ENCODE measurements around the gene GNAQ. TPM values are rescaled to one million over a fixed set of nuclear protein-coding genes. Genes with fewer than 3 reads are reported as not detected.

Gene GNAQ
- total and polyA plus RNA-seq, 2 of the 13 experiments (the other 11 are each of a cell fraction or from before 2014, with no cell fraction given) = 16.5 to 17.7 TPM

- no peak for ATAC-seq
- no peak for FAIRE-seq
- Histone ChIP-seq H3K9me3 (ENCODE audit: low read length) (no peaks in the 10 kb centered on the region), H3K4me2 (ENCODE audit: low read depth, low read length) (no peak overlapping the region), H3K4me3 (replicated peaks in 1 of 3; ENCODE audit: insufficient read depth in 1 of 3, low read depth in 2 of 3, low read length in 3 of 3) (no peak overlapping the region), H3K9ac (ENCODE audit: insufficient read depth, low read depth, low read length) (no peak overlapping the region), H3K27me3 (ENCODE audit: control insufficient read depth in 1 of 2, insufficient read depth in 2 of 2, low read length in 2 of 2) (no peaks in the 10 kb centered on the region; a peak in 1 of 5 replicates), H3K79me2 (ENCODE audit: insufficient read depth, low read length) (no peaks in the 10 kb centered on the region), H3K27ac (ENCODE audit: extremely low read length, insufficient read depth, low read length) (no peak overlapping the region), H3K36me3 (replicated peaks in 1 of 2; ENCODE audit: control insufficient read depth in 1 of 2, insufficient read depth in 2 of 2, low read length in 2 of 2) (no peaks in the 10 kb centered on the region), H4K20me1 (ENCODE audit: insufficient read depth, low read length) (no peaks in the 10 kb centered on the region), H3K4me1 (ENCODE audit: insufficient read depth, low read length) (no peaks in the 10 kb centered on the region), H2AFZ (ENCODE audit: low read length) (no peak overlapping the region)
- BruUV-seq (replicated peaks) = no TSS peak
- ChIA-PET CTCF (ENCODE audit: low intra/inter-chr PET ratio, low total read pairs) (no interaction called here), POLR2A (no interaction called here)
- 14% methylated on average over 4 of the region's 4 CpGs for WGBS (ENCODE audit: low lambda C conversion rate)
- intact Hi-C loops (cut with micrococcal nuclease; ENCODE audit: unreplicated experiment) = no loop called here
- in situ Hi-C loops (cut with HindIII; ENCODE audit: extremely low pct_ligation_motif_present, low pct_unique_long_range_greater_than_20kb) = no loop called here
- DNase-seq (ENCODE audit: low spot score) = no peak
- TF ChIP-seq HNF4A (CRISPR knock-in tag; IDR thresholded peaks at IDR 0.05) (no peak), CCDC6 (CRISPR knock-in tag; IDR thresholded peaks at IDR 0.05) (no peak), U2AF1 (optimal IDR thresholded peaks at IDR 0.05; ENCODE audit: low read depth, low read length) (no peak), XRCC5 (optimal IDR thresholded peaks at IDR 0.05; ENCODE audit: low read length) (no peak), GATAD1 (CRISPR knock-in tag; IDR thresholded peaks at IDR 0.05) (no peak), ZNF354B (CRISPR knock-in tag; IDR thresholded peaks at IDR 0.05) (no peak), ARNT2 (CRISPR knock-in tag; IDR thresholded peaks at IDR 0.05; ENCODE audit: low read depth) (no peak), MATR3 (CRISPR knock-in tag; IDR thresholded peaks at IDR 0.05) (no peak), ZNF282 (IDR thresholded peaks at IDR 0.05; ENCODE audit: partially characterized antibody) (no peak), ELF3 (CRISPR knock-in tag; IDR thresholded peaks at IDR 0.05) (no peak), TARDBP (CRISPR knock-in tag; IDR thresholded peaks at IDR 0.05) (no peak), DBP (CRISPR knock-in tag; IDR thresholded peaks at IDR 0.05; ENCODE audit: not compliant biosample characterization) (no peak)
- TF ChIP-seq, protein P1, sequence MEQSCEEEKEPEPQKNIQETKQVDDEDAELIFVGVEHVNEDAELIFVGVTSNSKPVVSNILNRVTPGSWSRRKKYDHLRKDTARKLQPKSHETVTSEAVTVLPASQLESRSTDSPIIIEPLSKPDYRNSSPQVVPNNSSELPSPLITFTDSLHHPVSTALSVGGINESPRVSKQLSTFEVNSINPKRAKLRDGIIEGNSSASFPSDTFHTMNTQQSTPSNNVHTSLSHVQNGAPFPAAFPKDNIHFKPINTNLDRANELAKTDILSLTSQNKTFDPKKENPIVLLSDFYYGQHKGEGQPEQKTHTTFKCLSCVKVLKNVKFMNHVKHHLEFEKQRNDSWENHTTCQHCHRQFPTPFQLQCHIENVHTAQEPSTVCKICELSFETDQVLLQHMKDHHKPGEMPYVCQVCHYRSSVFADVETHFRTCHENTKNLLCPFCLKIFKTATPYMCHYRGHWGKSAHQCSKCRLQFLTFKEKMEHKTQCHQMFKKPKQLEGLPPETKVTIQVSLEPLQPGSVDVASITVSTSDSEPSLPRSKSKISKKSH (CRISPR knock-in tag; IDR thresholded peaks at IDR 0.05; ENCODE audit: borderline replicate concordance) = no peak
- TF ChIP-seq, protein P2, sequence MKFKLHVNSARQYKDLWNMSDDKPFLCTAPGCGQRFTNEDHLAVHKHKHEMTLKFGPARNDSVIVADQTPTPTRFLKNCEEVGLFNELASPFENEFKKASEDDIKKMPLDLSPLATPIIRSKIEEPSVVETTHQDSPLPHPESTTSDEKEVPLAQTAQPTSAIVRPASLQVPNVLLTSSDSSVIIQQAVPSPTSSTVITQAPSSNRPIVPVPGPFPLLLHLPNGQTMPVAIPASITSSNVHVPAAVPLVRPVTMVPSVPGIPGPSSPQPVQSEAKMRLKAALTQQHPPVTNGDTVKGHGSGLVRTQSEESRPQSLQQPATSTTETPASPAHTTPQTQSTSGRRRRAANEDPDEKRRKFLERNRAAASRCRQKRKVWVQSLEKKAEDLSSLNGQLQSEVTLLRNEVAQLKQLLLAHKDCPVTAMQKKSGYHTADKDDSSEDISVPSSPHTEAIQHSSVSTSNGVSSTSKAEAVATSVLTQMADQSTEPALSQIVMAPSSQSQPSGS (CRISPR knock-in tag; IDR thresholded peaks at IDR 0.05) = no peak
Observed at GRCh38 chr9:77677397-77677796, 354.2 kb downstream of the GNAQ start.

Measured in HepG2 (cell line).